ENCODE measurements around the gene CYP27A1. TPM values are rescaled to one million over a fixed set of nuclear protein-coding genes. Genes with fewer than 3 reads are reported as not detected.

Gene CYP27A1
- total RNA-seq, 2 experiments from 2014 or later: 0.23 TPM; not detected in 1

GRCh38 chr2:218820746-218821369 is 38.9 kb downstream of the CYP27A1 start:
- Histone ChIP-seq H3K9me3 (ENCODE audit: low read length) (no peaks in the 10 kb centered on the region), H3K9me2 (ENCODE audit: insufficient read depth, low read length) (no peaks in the 10 kb centered on the region), H4K20me1 (ENCODE audit: insufficient read depth, low read length) (no peaks in the 10 kb centered on the region), H2AFZ (ENCODE audit: low read length) (no peak overlapping the region), H3K4me2 (ENCODE audit: low read length) (no peak overlapping the region), H3K4me1 (ENCODE audit: insufficient read depth, low read length, poor library complexity, severe bottlenecking) (no peaks in the 10 kb centered on the region), H3K4me3 (ENCODE audit: low read depth, low read length, poor library complexity, severe bottlenecking) (no peak overlapping the region), H3K79me2 (ENCODE audit: insufficient read depth, low read depth, low read length) (no peaks in the 10 kb centered on the region), H3K36me3 (ENCODE audit: insufficient read depth, low read length) (no peaks in the 10 kb centered on the region), H3K27ac (ENCODE audit: low read depth, low read length, poor library complexity, severe bottlenecking) (no peak overlapping the region)
- CTCF ChIA-PET (ENCODE audit: unreplicated experiment): no interaction called here
- TF ChIP-seq, protein P1, sequence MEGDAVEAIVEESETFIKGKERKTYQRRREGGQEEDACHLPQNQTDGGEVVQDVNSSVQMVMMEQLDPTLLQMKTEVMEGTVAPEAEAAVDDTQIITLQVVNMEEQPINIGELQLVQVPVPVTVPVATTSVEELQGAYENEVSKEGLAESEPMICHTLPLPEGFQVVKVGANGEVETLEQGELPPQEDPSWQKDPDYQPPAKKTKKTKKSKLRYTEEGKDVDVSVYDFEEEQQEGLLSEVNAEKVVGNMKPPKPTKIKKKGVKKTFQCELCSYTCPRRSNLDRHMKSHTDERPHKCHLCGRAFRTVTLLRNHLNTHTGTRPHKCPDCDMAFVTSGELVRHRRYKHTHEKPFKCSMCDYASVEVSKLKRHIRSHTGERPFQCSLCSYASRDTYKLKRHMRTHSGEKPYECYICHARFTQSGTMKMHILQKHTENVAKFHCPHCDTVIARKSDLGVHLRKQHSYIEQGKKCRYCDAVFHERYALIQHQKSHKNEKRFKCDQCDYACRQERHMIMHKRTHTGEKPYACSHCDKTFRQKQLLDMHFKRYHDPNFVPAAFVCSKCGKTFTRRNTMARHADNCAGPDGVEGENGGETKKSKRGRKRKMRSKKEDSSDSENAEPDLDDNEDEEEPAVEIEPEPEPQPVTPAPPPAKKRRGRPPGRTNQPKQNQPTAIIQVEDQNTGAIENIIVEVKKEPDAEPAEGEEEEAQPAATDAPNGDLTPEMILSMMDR (conservative IDR thresholded peaks at IDR 0.05; ENCODE audit: low read length): no peak
- no peak for TF ChIP-seq EZH2phosphoT487 (IDR thresholded peaks at IDR 0.05; ENCODE audit: borderline replicate concordance, low read depth, low read length)
- POLR2A ChIA-PET: no interaction called here
- no TSS peak for BruUV-seq (replicated peaks)
- intact Hi-C loops (cut with micrococcal nuclease; ENCODE audit: unreplicated experiment): no loop called here
- no peak for DNase-seq (ENCODE audit: low spot score)

- Histone ChIP-seq H3K27ac (ENCODE audit: low read depth, low read length, poor library complexity, severe bottlenecking) (no peak overlapping the region), H3K4me3 (ENCODE audit: low read depth, low read length, poor library complexity, severe bottlenecking) (no peak overlapping the region), H3K4me1 (ENCODE audit: insufficient read depth, low read length, poor library complexity, severe bottlenecking) (peaks cover 4% of the 10 kb centered on the region), H3K9me2 (ENCODE audit: insufficient read depth, low read length) (no peaks in the 10 kb centered on the region), H3K36me3 (ENCODE audit: insufficient read depth, low read length) (no peaks in the 10 kb centered on the region), H4K20me1 (ENCODE audit: insufficient read depth, low read length) (no peaks in the 10 kb centered on the region), H3K9me3 (ENCODE audit: low read length) (no peaks in the 10 kb centered on the region), H3K79me2 (ENCODE audit: insufficient read depth, low read depth, low read length) (no peaks in the 10 kb centered on the region), H3K4me2 (ENCODE audit: low read length) (no peak overlapping the region), H2AFZ (ENCODE audit: low read length) (no peak overlapping the region)
- no TSS peak for BruUV-seq (replicated peaks)
- TF ChIP-seq, protein P1 (conservative IDR thresholded peaks at IDR 0.05; ENCODE audit: low read length): no peak
- TF ChIP-seq EZH2phosphoT487 (IDR thresholded peaks at IDR 0.05; ENCODE audit: borderline replicate concordance, low read depth, low read length): no peak
- intact Hi-C loops (cut with micrococcal nuclease; ENCODE audit: unreplicated experiment): no loop called here
- POLR2A ChIA-PET: interaction anchor here (0.6 to 0.9 kb wide), 2 partner anchors 12 to 358 kb away, joined by 3 read pairs; no protein-coding TSS in a partner anchor
- no peak for DNase-seq (ENCODE audit: low spot score)
- CTCF ChIA-PET (ENCODE audit: unreplicated experiment): no interaction called here
Observed at GRCh38 chr2:218821605-218822211, 39.8 kb downstream of the CYP27A1 start.

DNA sequence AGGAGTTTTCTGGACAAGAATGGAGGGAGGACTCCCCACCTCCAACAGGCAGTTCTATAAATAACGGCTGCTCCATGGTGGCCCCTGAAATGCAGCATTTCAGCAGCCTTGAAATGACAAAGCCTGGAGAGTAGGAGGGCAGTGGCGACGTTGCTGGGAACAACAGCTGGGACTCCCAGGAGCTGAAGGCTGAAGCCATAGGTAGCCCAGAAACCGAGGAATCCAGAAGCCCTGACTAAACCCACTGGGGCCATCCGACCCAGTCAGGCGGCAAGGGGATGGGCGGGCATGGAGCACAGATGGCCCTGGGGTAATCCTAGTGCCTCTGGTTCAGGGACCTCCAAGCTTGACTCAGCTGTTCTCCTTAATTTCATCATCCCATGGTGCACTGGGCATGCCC is 40.7 kb downstream of the CYP27A1 start:
- CTCF ChIA-PET (ENCODE audit: unreplicated experiment): no interaction called here
- DNase-seq (ENCODE audit: low spot score): no peak

More for the DNA sequence above, 40.7 kb downstream of the CYP27A1 start:
- no peaks in the 10 kb centered on the region for H3K79me2 ChIP-seq (ENCODE audit: insufficient read depth, low read depth, low read length)
- TF ChIP-seq EZH2phosphoT487 (IDR thresholded peaks at IDR 0.05; ENCODE audit: borderline replicate concordance, low read depth, low read length): no peak
- TF ChIP-seq, protein P1 (conservative IDR thresholded peaks at IDR 0.05; ENCODE audit: low read length): no peak
- H3K4me3 ChIP-seq (ENCODE audit: low read depth, low read length, poor library complexity, severe bottlenecking): no peak overlapping the region
- H3K9me2 ChIP-seq (ENCODE audit: insufficient read depth, low read length): no peaks in the 10 kb centered on the region
- BruUV-seq (replicated peaks): no TSS peak
- H2AFZ ChIP-seq (ENCODE audit: low read length): no peak overlapping the region
- POLR2A ChIA-PET: interaction anchor here (0.8 to 0.9 kb wide), 2 partner anchors 11 to 47 kb away, joined by 3 read pairs; no protein-coding TSS in a partner anchor
- no peaks in the 10 kb centered on the region for H3K36me3 ChIP-seq (ENCODE audit: insufficient read depth, low read length)
- no peak overlapping the region for H3K27ac ChIP-seq (ENCODE audit: low read depth, low read length, poor library complexity, severe bottlenecking)
- no peaks in the 10 kb centered on the region for H3K9me3 ChIP-seq (ENCODE audit: low read length)
- H3K4me1 ChIP-seq (ENCODE audit: insufficient read depth, low read length, poor library complexity, severe bottlenecking): peaks cover 5% of the 10 kb centered on the region
- no peaks in the 10 kb centered on the region for H4K20me1 ChIP-seq (ENCODE audit: insufficient read depth, low read length)
- H3K4me2 ChIP-seq (ENCODE audit: low read length): no peak overlapping the region
- intact Hi-C loops (cut with micrococcal nuclease; ENCODE audit: unreplicated experiment): no loop called here
